ENCODE measurements around the gene ITGB8. TPM values are rescaled to one million over a fixed set of nuclear protein-coding genes. Genes with fewer than 3 reads are reported as not detected.

Gene ITGB8
- total RNA-seq, 2 donors from 2014 or later = 9.5 to 11.9 TPM

DNA sequence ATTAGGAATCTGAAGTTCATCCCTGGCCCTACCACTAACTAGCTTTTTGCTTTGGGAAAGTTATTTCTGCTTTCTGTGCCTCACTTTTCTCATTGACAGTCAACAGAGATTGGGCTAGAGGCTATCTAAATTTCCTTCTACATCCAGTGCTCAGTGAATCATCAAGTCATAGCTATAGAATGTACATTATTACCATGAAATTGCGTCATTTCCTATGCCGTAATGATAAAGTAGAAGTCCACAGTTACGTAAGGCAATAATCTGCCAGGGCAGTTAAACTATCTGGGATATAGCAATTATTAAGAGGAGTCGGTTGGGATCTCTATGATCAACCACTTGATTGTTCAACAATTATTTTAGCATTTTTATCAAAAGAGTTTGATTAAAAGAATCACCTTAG lies 64.4 kb downstream of the ITGB8 start:
- H3K4me3 ChIP-seq = no peak overlapping the region
- H3K9me3 ChIP-seq = no peaks in the 10 kb centered on the region
- no peaks in the 10 kb centered on the region for H3K36me3 ChIP-seq
- peaks cover 4 to 13% of the 10 kb centered on the region in 2 donors for H3K4me1 ChIP-seq (ENCODE audit: control insufficient read depth in 1 of 2, low read depth in 2 of 2)
- no peaks in the 10 kb centered on the region for H3K27me3 ChIP-seq (replicated peaks; ENCODE audit: insufficient read depth)
- DNase-seq (ENCODE audit: low spot score) (no peak), ATAC-seq (ENCODE audit: insufficient number of reproducible peaks, low FRiP score, low read depth) (no peak)
- no peak overlapping the region for H3K27ac ChIP-seq
- TF ChIP-seq, protein P1, sequence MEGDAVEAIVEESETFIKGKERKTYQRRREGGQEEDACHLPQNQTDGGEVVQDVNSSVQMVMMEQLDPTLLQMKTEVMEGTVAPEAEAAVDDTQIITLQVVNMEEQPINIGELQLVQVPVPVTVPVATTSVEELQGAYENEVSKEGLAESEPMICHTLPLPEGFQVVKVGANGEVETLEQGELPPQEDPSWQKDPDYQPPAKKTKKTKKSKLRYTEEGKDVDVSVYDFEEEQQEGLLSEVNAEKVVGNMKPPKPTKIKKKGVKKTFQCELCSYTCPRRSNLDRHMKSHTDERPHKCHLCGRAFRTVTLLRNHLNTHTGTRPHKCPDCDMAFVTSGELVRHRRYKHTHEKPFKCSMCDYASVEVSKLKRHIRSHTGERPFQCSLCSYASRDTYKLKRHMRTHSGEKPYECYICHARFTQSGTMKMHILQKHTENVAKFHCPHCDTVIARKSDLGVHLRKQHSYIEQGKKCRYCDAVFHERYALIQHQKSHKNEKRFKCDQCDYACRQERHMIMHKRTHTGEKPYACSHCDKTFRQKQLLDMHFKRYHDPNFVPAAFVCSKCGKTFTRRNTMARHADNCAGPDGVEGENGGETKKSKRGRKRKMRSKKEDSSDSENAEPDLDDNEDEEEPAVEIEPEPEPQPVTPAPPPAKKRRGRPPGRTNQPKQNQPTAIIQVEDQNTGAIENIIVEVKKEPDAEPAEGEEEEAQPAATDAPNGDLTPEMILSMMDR (IDR thresholded peaks at IDR 0.05) = no peak

DNA sequence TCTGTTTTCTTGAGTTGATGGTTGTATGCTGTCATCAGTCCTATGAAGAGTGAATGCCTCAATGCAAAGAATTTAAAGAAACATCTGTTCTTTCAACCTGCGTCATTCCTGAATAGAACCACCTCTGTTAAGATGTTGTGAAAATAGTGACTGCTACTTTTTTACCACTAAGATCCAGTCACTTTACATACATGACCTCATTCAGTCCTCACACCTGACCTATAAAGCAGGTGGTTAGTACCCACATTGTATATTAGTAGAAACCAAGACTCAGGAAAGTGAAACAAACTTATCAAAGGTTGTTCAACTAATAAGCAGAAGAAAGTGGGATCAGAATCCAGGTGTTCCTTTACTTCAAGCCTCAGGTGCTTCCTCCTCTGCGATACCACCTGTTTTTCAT lies 64.8 kb downstream of the ITGB8 start:
- ATAC-seq (ENCODE audit: insufficient number of reproducible peaks, low FRiP score, low read depth) (no peak), DNase-seq (ENCODE audit: low spot score) (no peak)
- Histone ChIP-seq H3K4me1 (ENCODE audit: control insufficient read depth in 1 of 2, low read depth in 2 of 2) (peaks cover 4 to 13% of the 10 kb centered on the region in 2 donors), H3K27ac (no peak overlapping the region), H3K36me3 (no peaks in the 10 kb centered on the region), H3K9me3 (no peaks in the 10 kb centered on the region), H3K27me3 (replicated peaks; ENCODE audit: insufficient read depth) (no peaks in the 10 kb centered on the region), H3K4me3 (no peak overlapping the region)
- TF ChIP-seq, protein P1 (IDR thresholded peaks at IDR 0.05) = no peak

DNA sequence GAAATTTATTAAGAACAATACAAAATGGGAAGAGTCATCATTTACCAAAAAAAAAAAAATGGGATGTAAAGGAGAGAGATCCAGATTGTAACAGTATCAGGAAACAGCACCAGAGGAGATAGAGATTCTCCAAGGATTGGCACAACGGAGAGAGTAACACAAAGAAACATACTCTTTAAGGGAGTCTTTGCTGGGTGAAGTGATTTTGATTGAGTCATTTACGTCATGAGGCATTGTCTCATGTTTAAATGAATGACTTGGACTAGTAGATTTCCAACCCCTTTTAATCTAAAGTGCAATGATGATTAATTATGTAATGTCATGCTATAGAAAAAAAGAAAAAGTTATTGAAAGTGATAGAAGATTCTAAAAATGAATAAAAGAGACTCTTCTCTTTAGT lies 68.8 kb downstream of the ITGB8 start:
- H3K36me3 ChIP-seq = no peaks in the 10 kb centered on the region
- H3K27me3 ChIP-seq (replicated peaks; ENCODE audit: insufficient read depth) = no peaks in the 10 kb centered on the region
- TF ChIP-seq, protein P1 (IDR thresholded peaks at IDR 0.05) = no peak
- ATAC-seq (ENCODE audit: insufficient number of reproducible peaks, low FRiP score, low read depth) (no peak), DNase-seq (ENCODE audit: low spot score) (no peak)
- no peak overlapping the region for H3K4me3 ChIP-seq
- H3K4me1 ChIP-seq (ENCODE audit: control insufficient read depth in 1 of 2, low read depth in 2 of 2) = peaks cover 8 to 16% of the 10 kb centered on the region in 2 donors
- H3K9me3 ChIP-seq = no peaks in the 10 kb centered on the region
- no peak overlapping the region for H3K27ac ChIP-seq

DNA sequence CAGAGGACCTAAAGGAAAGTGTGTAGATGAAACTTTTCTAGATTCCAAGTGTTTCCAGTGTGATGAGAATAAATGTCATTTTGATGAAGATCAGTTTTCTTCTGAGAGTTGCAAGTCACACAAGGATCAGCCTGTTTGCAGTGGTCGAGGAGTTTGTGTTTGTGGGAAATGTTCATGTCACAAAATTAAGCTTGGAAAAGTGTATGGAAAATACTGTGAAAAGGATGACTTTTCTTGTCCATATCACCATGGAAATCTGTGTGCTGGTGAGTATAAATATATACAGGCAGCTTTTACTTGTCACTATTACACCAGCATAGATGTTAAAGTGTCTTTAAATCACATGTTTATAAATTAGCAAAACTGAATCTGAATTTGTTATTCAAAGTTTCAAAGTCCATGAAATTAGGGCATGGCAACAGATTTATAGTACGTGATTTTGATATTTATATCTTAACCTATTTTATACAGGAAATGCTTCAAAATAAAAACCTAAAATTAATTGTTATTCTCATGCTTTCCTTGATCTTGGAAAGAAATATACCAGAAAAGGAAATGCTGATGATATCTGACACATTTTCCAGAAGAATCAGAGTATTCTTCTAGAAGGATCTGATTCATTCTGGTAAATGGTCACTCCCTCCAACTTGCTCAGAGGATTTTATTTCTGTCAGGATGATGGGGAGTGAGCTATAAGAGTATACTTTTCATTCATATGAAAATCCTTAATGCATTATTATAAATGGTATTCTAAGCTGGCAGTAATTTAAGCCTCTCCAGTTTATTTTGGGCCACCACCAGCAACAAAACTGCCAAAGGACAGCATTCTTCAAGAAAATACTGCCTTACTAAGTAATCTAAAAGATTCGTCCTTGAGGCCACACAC lies 71.4 kb downstream of the ITGB8 start:
- DNase-seq (ENCODE audit: low spot score) (no peak), ATAC-seq (ENCODE audit: insufficient number of reproducible peaks, low FRiP score, low read depth) (no peak)
- TF ChIP-seq, protein P1 (IDR thresholded peaks at IDR 0.05) = no peak
- Histone ChIP-seq H3K9me3 (no peaks in the 10 kb centered on the region), H3K36me3 (no peaks in the 10 kb centered on the region), H3K27ac (no peak overlapping the region), H3K4me3 (no peak overlapping the region), H3K4me1 (ENCODE audit: control insufficient read depth in 1 of 2, low read depth in 2 of 2) (peaks cover 9 to 21% of the 10 kb centered on the region in 2 donors), H3K27me3 (replicated peaks; ENCODE audit: insufficient read depth) (no peaks in the 10 kb centered on the region)

DNA sequence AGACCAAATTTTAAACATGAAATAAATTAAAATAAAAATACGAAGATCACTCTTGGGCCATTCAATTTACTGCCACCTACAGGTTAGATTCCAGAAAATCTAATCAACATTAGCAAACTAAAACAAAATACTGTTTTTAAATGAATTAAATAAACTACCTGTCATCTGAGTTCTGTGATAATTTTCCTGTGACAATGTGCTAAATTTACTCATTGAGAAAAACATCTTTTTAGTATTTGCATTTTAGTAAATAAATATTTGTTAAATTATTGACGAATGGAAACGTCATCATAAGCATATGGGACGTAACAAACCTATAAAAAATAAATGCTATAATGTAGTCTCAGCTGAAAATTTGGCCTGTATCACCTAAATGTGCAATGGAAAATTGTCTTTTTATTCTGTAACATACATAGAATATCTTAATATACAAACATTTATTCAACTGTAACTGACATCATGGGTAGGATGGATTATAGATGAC lies 72.1 kb downstream of the ITGB8 start:
- Histone ChIP-seq H3K36me3 (no peaks in the 10 kb centered on the region), H3K4me3 (no peak overlapping the region), H3K27me3 (replicated peaks; ENCODE audit: insufficient read depth) (no peaks in the 10 kb centered on the region), H3K9me3 (no peaks in the 10 kb centered on the region), H3K27ac (no peak overlapping the region), H3K4me1 (ENCODE audit: control insufficient read depth in 1 of 2, low read depth in 2 of 2) (peaks cover 15 to 28% of the 10 kb centered on the region in 2 donors)
- TF ChIP-seq, protein P1 (IDR thresholded peaks at IDR 0.05) = no peak
- ATAC-seq (ENCODE audit: insufficient number of reproducible peaks, low FRiP score, low read depth) (no peak), DNase-seq (ENCODE audit: low spot score) (no peak)

Measured in thoracic aorta (tissue), 2 donors.